Gastrocnemius medialis (tissue), 4 donors: ENCODE data around the gene MCOLN3. TPM values are rescaled to one million over a fixed set of nuclear protein-coding genes. Genes with fewer than 3 reads are reported as not detected.

ENCODE experiments used
- ATAC-seq, 2 donors: fragments of 150-250 bp; one replicate each; pipeline ENCODE4 v1.9.1; 2016
- DNase-seq, 2 donors: peaks; one replicate each; pipeline ENCODE4 v3.0.0-alpha.2; 2019
- H3K27ac ChIP-seq, 4 donors: fragments of 200-600 bp; sonication (generic); 1 replicate in 1 of 4; 2 replicates in 3 of 4; pipeline ENCODE4 v1.5.1; 2016 to 2018; ENCODE audit warnings: mild to moderate bottlenecking in 2 of 4, moderate library complexity in 1 of 4
- H3K27me3 ChIP-seq, 3 donors: fragments of 200-600 bp; sonication (generic) in 2 of 3; 1 replicate in 1 of 3; 2 replicates in 2 of 3; pipeline versions ENCODE4 v1.5.1 to v1.6.0; 2016 to 2019; ENCODE audit warnings: mild to moderate bottlenecking in 1 of 3, moderate library complexity in 1 of 3
- H3K36me3 ChIP-seq, 2 donors: fragments of 200-600 bp; sonication (generic) in 1 of 2; one replicate each; pipeline ENCODE4 v1.5.1; 2017 to 2018
- H3K4me1 ChIP-seq, 2 donors: fragments of 200-600 bp; sonication (generic) in 1 of 2; one replicate each; pipeline ENCODE4 v1.5.1; 2016 to 2017; ENCODE audit warnings: mild to moderate bottlenecking in 2 of 2
- H3K4me3 ChIP-seq, 4 donors: fragments of 200-600 bp; sonication (generic) in 3 of 4; 1 replicate in 1 of 4; 2 replicates in 3 of 4; pipeline ENCODE4 v1.5.1; 2016 to 2019; ENCODE audit warnings: mild to moderate bottlenecking in 2 of 4
- H3K9me3 ChIP-seq, 3 donors: fragments of 200-600 bp; sonication (generic) in 2 of 3; 1 replicate in 1 of 3; 2 replicates in 2 of 3; pipeline ENCODE4 v1.5.1; 2016 to 2019
- POLR2A ChIP-seq, 2 donors: fragments of 450-650 bp; IDR thresholded peaks; one replicate each; pipeline ENCODE4 v1.6.1; 2017; ENCODE audit warnings: antibody characterized with exemption in 2 of 2, mild to moderate bottlenecking in 2 of 2, moderate library complexity in 2 of 2
- in situ Hi-C, 4 donors: fragments of 200-750 bp; cut with MboI; loops; one replicate each; pipeline versions ENCODE4 v1.15.0 to v1.8.0; 2017; ENCODE audit warnings: low sequenced_read_pairs in 4 of 4
- intact Hi-C: fragments of 100-400 bp; cut with DNase I; formaldehyde crosslinking; loops from one replicate; pipeline ENCODE4 v1.15.1; 2023; ENCODE audit warnings: low total_unique reads
- total RNA-seq, 4 donors: library from RNA; depleted of rRNA; stranded (reverse); fragments of >200 nt; gene quantifications; one replicate each; pipeline versions ENCODE4 v1.1.0 to v1.2.3, GENCODE V29; 2016
- TF ChIP-seq, protein P1 (sequence below), 5 experiments: fragments of 450-650 bp in 3 of 5; fragments of 200-600 bp in 2 of 5; sonication (generic) in 2 of 5; IDR thresholded peaks in 4 of 5; conservative IDR thresholded peaks in 1 of 5; 1 replicate in 4 of 5; 2 replicates in 1 of 5; pipeline ENCODE4 v1.5.1; 2016 to 2019; ENCODE audit warnings: antibody characterized with exemption in 5 of 5, mild to moderate bottlenecking in 3 of 5, moderate library complexity in 3 of 5

The MCOLN3 gene
- total RNA-seq, 4 donors from 2014 or later, result 0.19 to 0.61 (median 0.33) TPM

GRCh38 chr1:85001742-85002141, 46.6 kb downstream of the MCOLN3 start:
- DNase-seq (no peak), ATAC-seq (no peak)
- peaks cover 7 to 15% of the 10 kb centered on the region in 2 donors for H3K4me1 ChIP-seq
- H3K27me3 ChIP-seq, result peaks cover 26 to 36% (median 32%) of the 10 kb centered on the region in 3 donors
- in situ Hi-C loops (no loop called here), intact Hi-C loops (no loop called here)
- no peak overlapping the region for H3K4me3 ChIP-seq
- H3K9me3 ChIP-seq, result no peaks in the 10 kb centered on the region
- TF ChIP-seq, protein P1, sequence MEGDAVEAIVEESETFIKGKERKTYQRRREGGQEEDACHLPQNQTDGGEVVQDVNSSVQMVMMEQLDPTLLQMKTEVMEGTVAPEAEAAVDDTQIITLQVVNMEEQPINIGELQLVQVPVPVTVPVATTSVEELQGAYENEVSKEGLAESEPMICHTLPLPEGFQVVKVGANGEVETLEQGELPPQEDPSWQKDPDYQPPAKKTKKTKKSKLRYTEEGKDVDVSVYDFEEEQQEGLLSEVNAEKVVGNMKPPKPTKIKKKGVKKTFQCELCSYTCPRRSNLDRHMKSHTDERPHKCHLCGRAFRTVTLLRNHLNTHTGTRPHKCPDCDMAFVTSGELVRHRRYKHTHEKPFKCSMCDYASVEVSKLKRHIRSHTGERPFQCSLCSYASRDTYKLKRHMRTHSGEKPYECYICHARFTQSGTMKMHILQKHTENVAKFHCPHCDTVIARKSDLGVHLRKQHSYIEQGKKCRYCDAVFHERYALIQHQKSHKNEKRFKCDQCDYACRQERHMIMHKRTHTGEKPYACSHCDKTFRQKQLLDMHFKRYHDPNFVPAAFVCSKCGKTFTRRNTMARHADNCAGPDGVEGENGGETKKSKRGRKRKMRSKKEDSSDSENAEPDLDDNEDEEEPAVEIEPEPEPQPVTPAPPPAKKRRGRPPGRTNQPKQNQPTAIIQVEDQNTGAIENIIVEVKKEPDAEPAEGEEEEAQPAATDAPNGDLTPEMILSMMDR (IDR thresholded peaks at IDR 0.05 in 4 of 5, conservative IDR thresholded peaks at IDR 0.05 in 1 of 5), result no peak
- TF ChIP-seq POLR2A (IDR thresholded peaks at IDR 0.05), result no peak
- no peak overlapping the region for H3K27ac ChIP-seq
- no peaks in the 10 kb centered on the region for H3K36me3 ChIP-seq

- H3K27ac ChIP-seq, result no peak overlapping the region
- ATAC-seq, result no peak
Observed at GRCh38 chr1:84998642-84999280, 49.5 kb downstream of the MCOLN3 start.

GRCh38 chr1:84997667-84998600, 50.4 kb downstream of the MCOLN3 start:
- H3K27me3 ChIP-seq, result peaks cover 42 to 53% (median 47%) of the 10 kb centered on the region in 3 donors
- H3K36me3 ChIP-seq, result no peaks in the 10 kb centered on the region
- in situ Hi-C loops, result no loop called here
- H3K27ac ChIP-seq, result no peak overlapping the region
- H3K9me3 ChIP-seq, result no peaks in the 10 kb centered on the region
- DNase-seq (no peak), ATAC-seq (no peak)
- TF ChIP-seq, protein P1 (IDR thresholded peaks at IDR 0.05 in 4 of 5, conservative IDR thresholded peaks at IDR 0.05 in 1 of 5), result no peak
- no peak for TF ChIP-seq POLR2A (IDR thresholded peaks at IDR 0.05)
- peak overlapping the region; percentile 52 to 75 (median 56) for H3K4me3 ChIP-seq
- intact Hi-C loops, result no loop called here
- peaks cover 9 to 19% of the 10 kb centered on the region in 2 donors for H3K4me1 ChIP-seq

More at GRCh38 chr1:84998642-84999280, 49.5 kb downstream of the MCOLN3 start:
- peak overlapping the region in 2 of 4 donors; percentile 52 to 58 for H3K4me3 ChIP-seq
- peaks cover 9 to 19% of the 10 kb centered on the region in 2 donors for H3K4me1 ChIP-seq
- DNase-seq, result no peak
- H3K9me3 ChIP-seq, result no peaks in the 10 kb centered on the region
- H3K36me3 ChIP-seq, result no peaks in the 10 kb centered on the region
- H3K27me3 ChIP-seq, result peaks cover 44 to 53% (median 52%) of the 10 kb centered on the region in 3 donors
- in situ Hi-C loops (no loop called here), intact Hi-C loops (no loop called here)
- TF ChIP-seq, protein P1 (IDR thresholded peaks at IDR 0.05 in 4 of 5, conservative IDR thresholded peaks at IDR 0.05 in 1 of 5), result no peak
- no peak for TF ChIP-seq POLR2A (IDR thresholded peaks at IDR 0.05)

- no peaks in the 10 kb centered on the region for H3K36me3 ChIP-seq
- H3K9me3 ChIP-seq, result no peaks in the 10 kb centered on the region
- H3K4me1 ChIP-seq, result peaks cover 9 to 19% of the 10 kb centered on the region in 2 donors
- H3K4me3 ChIP-seq, result peak within 1 kb of the TSS; percentile 52 to 75 (median 56)
- H3K27me3 ChIP-seq, result peaks cover 40 to 49% (median 47%) of the 10 kb centered on the region in 3 donors
- ATAC-seq (peak in 1 of 2 donors; percentile 42), DNase-seq (no peak)
- no peak for TF ChIP-seq POLR2A (IDR thresholded peaks at IDR 0.05)
- intact Hi-C loops, result no loop called here
- in situ Hi-C loops, result no loop called here
- no peak within 1 kb of the TSS for H3K27ac ChIP-seq
Observed at GRCh38 chr1:84996846-84997666, 51.2 kb downstream of the MCOLN3 start, which contains the start of gene MCOLN2. Gene MCOLN2 (minus strand): TSS chr1:84997113. CDS start chr1:84996872, 241 bp downstream.
